ENCODE measurements around the gene PAXX.

The PAXX gene

GRCh38 chr9:136953771-136954269, 38.4 kb upstream of the PAXX start:
- no peak for FAIRE-seq

GRCh38 chr9:136954270-136955083, 37.7 kb upstream of the PAXX start:
- FAIRE-seq = no peak

- FAIRE-seq = no peak
Observed at GRCh38 chr9:136955202-136955942, 36.9 kb upstream of the PAXX start.

- no peak for FAIRE-seq
Observed at GRCh38 chr9:136955943-136956335, 36.3 kb upstream of the PAXX start.

- FAIRE-seq = no peak
Observed at GRCh38 chr9:136956604-136957003, 35.6 kb upstream of the PAXX start.

- no peak for FAIRE-seq
Observed at GRCh38 chr9:136957461-136957860, 34.8 kb upstream of the PAXX start.

- FAIRE-seq = no peak
Observed at GRCh38 chr9:136957901-136958300, 34.3 kb upstream of the PAXX start.

- no peak for FAIRE-seq
Observed at GRCh38 chr9:136958473-136958872, 33.7 kb upstream of the PAXX start.

- FAIRE-seq = no peak
Observed at GRCh38 chr9:136958898-136959850, 33.0 kb upstream of the PAXX start.

- no peak for FAIRE-seq
Observed at GRCh38 chr9:136960212-136960937, 31.8 kb upstream of the PAXX start.

- no peak for FAIRE-seq
Observed at GRCh38 chr9:136960938-136961275, 31.3 kb upstream of the PAXX start.

GRCh38 chr9:136961279-136962065, 30.8 kb upstream of the PAXX start:
- no peak for FAIRE-seq

- FAIRE-seq = no peak
Observed at GRCh38 chr9:136962163-136962562, 30.1 kb upstream of the PAXX start.

- FAIRE-seq = no peak
Observed at GRCh38 chr9:136962701-136963248, 29.4 kb upstream of the PAXX start.

GRCh38 chr9:136963341-136963740, 28.9 kb upstream of the PAXX start:
- no peak for FAIRE-seq

- no peak for FAIRE-seq
Observed at GRCh38 chr9:136963751-136964150, 28.5 kb upstream of the PAXX start.

GRCh38 chr9:136964171-136964689, 28.0 kb upstream of the PAXX start:
- FAIRE-seq = no peak

GRCh38 chr9:136964833-136965422, 27.3 kb upstream of the PAXX start:
- no peak for FAIRE-seq

GRCh38 chr9:136965771-136966484, 26.3 kb upstream of the PAXX start:
- FAIRE-seq = no peak

Measured in G401.6 (cell line).